K562 (cell line): ENCODE measurements around the gene SLC6A9. TPM values are rescaled to one million over a fixed set of nuclear protein-coding genes. Genes with fewer than 3 reads are reported as not detected.

Experiments
- BDP1 ChIP-seq: IDR thresholded peaks from 3 replicates; pipeline ENCODE4 v1.6.1; 2011; ENCODE audit not compliant: insufficient read length, insufficient read depth
- CEBPZ ChIP-seq: fragments of 150-350 bp; IDR thresholded peaks from 2 replicates; pipeline ENCODE4 v1.6.1; 2014; ENCODE audit warnings: low read depth, mild to moderate bottlenecking, low read length, borderline replicate concordance
- E2F4 ChIP-seq: sonication (generic); formaldehyde crosslinking; IDR thresholded peaks from 2 replicates; pipeline ENCODE4 v1.8.0; 2022; ENCODE audit warnings: mild to moderate bottlenecking, low read depth, missing genetic modification reagents
- FOXK2 ChIP-seq, 2 experiments: fragments of 450-650 bp; IDR thresholded peaks in 1 of 2; conservative IDR thresholded peaks in 1 of 2; 2 replicates each; pipeline ENCODE4 v1.6.1; 2016; ENCODE audit warnings: low read depth in 2 of 2, mild to moderate bottlenecking in 1 of 2
- HDGF ChIP-seq: fragments of 450-650 bp; IDR thresholded peaks from 2 replicates; pipeline ENCODE4 v1.6.1; 2016
- HNRNPH1 ChIP-seq: fragments of 200-400 bp; formaldehyde crosslinking; optimal IDR thresholded peaks from 2 replicates; pipeline ENCODE3; 2017; ENCODE audit warnings: low read depth, mild to moderate bottlenecking, low read length, moderate library complexity
- SAP30 ChIP-seq: fragments of 200-600 bp; sonication (generic); IDR thresholded peaks from 2 replicates; pipeline ENCODE4 v1.6.1; 2012; ENCODE audit warnings: borderline replicate concordance, low read depth, mild to moderate bottlenecking, moderate library complexity, low read length, control low read depth, inconsistent platforms; ENCODE audit not compliant: insufficient read depth, poor library complexity, severe bottlenecking
- THRAP3 ChIP-seq: fragments of 450-650 bp; IDR thresholded peaks from 2 replicates; pipeline ENCODE4 v1.6.1; 2016; ENCODE audit warnings: mild to moderate bottlenecking, inconsistent platforms, borderline replicate concordance
- ZNF174 ChIP-seq: fragments of 250-450 bp; sonication (Bioruptor Pico); IDR thresholded peaks from 2 replicates; pipeline ENCODE4 v1.4.0; 2020; ENCODE audit warnings: mild to moderate bottlenecking
- ZNF511 ChIP-seq: sonication (generic); formaldehyde crosslinking; IDR thresholded peaks from 2 replicates; pipeline ENCODE4 v1.8.0; 2022; ENCODE audit warnings: mild to moderate bottlenecking, missing genetic modification reagents
- polyA plus RNA-seq, 8 experiments: library from polyadenylated mRNA; depleted of rRNA in 4 of 8; stranded (reverse) in 5 of 8; unstranded in 3 of 8; fragments of >200 nt; fragmentation: Nextera tagmentation in 2 of 8; fragmentation: Illumina TruSeq in 1 of 8; extraction: Ambion mirVana in 2 of 8; extraction: Trizol in 1 of 8; gene quantifications; 2 replicates each; pipeline versions ENCODE4 v1.2.1 to v1.2.3, GENCODE V29; 2011 to 2014; ENCODE audit warnings: inconsistent platforms in 1 of 8, missing spikeins in 1 of 8
- total RNA-seq, 7 experiments: library from RNA; depleted of rRNA in 6 of 7; stranded (reverse); fragments of >200 nt in 6 of 7; fragmentation: Illumina TruSeq in 2 of 7; extraction: Trizol in 2 of 7; gene quantifications; 2 replicates each; pipeline versions ENCODE4 v1.2.1 to v1.2.3, GENCODE V29; 2011 to 2021; ENCODE audit warnings: low replicate concordance in 1 of 7
- TF ChIP-seq, protein P1 (sequence below), 2 experiments: fragments of 450-650 bp; IDR thresholded peaks; 2 replicates each; pipeline ENCODE4 v1.6.1; 2016

The SLC6A9 gene
- total and polyA plus RNA-seq, 9 of the 15 experiments (the other 6 are each of a cell fraction or from before 2014, with no cell fraction given), result 0.17 to 18.7 (median 2.9) TPM

- TF ChIP-seq, protein P1, sequence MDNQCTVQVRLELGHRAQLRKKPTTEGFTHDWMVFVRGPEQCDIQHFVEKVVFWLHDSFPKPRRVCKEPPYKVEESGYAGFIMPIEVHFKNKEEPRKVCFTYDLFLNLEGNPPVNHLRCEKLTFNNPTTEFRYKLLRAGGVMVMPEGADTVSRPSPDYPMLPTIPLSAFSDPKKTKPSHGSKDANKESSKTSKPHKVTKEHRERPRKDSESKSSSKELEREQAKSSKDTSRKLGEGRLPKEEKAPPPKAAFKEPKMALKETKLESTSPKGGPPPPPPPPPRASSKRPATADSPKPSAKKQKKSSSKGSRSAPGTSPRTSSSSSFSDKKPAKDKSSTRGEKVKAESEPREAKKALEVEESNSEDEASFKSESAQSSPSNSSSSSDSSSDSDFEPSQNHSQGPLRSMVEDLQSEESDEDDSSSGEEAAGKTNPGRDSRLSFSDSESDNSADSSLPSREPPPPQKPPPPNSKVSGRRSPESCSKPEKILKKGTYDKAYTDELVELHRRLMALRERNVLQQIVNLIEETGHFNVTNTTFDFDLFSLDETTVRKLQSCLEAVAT (IDR thresholded peaks at IDR 0.05), result peak in 1 of 2 experiments; percentile 64; a peak in 2 of 4 replicates
- TF ChIP-seq CEBPZ (no peak), E2F4 (no peak), THRAP3 (no peak), ZNF174 (CRISPR knock-in tag) (no peak), HNRNPH1 (no peak), FOXK2 (conservative IDR thresholded peaks at IDR 0.05 in 1 of 2, IDR thresholded peaks at IDR 0.05 in 1 of 2; ENCODE audit: low read depth in 2 of 2) (0 out of 4 replicates have a peak, but pooled peaks of 1 of the 2 experiments have one; percentile 60), ZNF511 (CRISPR knock-in tag) (0 out of 2 replicates have a peak, but pooled peaks have one; percentile 17), BDP1 (no peak), SAP30 (no peak), HDGF (0 out of 2 replicates have a peak, but pooled peaks have one; percentile 30)
Observed at GRCh38 chr1:44029260-44029910, 1.9 kb downstream of the SLC6A9 start (continued).
